ENCODE data around the gene ETV4.

Gene ETV4

GRCh38 chr17:43573579-43574321 is 27.6 kb upstream of the ETV4 start:
- no peak for DNase-seq

GRCh38 chr17:43572368-43572980 is 26.3 kb upstream of the ETV4 start:
- intact Hi-C loops (cut with DNase I), result no loop called here
- DNase-seq, result peak in 1 of 10 donors; percentile 29

More at GRCh38 chr17:43573579-43574321, 27.6 kb upstream of the ETV4 start:
- intact Hi-C loops (cut with DNase I), result no loop called here

DNA sequence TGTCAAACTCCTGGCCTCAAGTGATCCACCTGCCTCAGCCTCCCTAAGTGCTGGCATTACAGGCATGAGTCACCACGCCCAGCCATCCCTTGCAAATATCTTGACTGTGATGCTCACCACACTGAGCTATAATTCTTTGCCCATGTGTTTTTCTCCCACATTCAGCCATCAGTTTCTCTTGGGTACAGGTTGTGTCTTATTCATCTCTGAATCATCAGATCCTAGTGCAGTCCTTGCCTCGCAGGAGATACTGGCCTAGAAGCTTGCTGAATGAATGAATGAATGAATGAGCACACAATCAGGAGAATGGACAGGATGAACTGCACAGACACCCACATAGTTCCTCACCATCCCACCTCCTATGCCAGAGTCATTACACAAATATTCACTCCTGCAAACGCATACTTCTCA is 24.4 kb upstream of the ETV4 start:
- intact Hi-C loops (cut with DNase I), result no loop called here
- peak in 7 of 10 donors; percentile 13 to 88 (median 37) for DNase-seq

GRCh38 chr17:43568506-43569082 is 22.5 kb upstream of the ETV4 start:
- no peak for DNase-seq
- intact Hi-C loops (cut with DNase I), result no loop called here

DNA sequence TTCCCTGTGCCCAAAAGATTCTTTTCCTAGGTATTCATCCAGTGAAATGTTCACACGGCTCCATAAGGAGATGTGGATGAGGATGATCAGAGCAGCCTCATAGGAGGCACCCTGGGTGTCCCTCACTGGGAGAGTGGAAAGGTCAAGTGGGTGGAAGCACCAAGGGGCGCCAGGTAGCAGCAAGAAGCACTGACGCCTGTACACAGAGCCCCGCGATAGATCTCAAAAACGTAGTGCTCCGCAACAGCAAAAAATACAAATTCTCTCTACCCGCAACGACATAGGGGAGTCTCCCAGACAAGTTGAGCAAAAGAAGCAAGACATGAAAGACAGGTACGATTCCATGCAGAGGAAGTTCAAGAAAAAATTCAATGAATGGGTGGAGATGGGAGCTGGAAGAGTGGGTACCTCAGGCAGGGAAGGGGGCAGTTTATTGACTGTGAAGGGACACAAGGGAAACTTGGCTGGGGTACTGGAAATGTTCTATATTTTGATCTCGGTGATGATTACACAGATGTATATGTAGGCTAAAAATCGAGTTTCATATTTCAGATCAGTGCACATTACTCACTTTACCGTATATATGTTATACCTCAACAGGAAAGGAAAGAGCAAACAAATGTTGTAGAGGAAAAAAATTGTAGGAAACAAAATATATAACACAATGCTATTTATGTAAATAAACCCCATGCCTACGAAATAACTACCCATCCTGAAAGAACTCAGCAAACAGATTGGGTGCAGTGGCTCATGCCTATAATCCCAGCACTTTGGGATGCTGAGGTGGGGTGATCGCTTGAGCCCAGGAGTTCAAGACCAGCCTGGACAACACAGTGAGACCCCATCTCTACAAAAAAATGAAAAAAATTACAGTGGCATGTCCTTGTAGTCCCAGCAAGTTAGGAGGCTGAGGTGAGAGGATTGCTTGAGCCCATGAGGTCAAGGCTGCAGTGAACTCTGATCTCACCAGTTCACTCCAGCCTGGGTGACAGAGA is 17.8 kb upstream of the ETV4 start:
- intact Hi-C loops (cut with DNase I), result no loop called here

DNA sequence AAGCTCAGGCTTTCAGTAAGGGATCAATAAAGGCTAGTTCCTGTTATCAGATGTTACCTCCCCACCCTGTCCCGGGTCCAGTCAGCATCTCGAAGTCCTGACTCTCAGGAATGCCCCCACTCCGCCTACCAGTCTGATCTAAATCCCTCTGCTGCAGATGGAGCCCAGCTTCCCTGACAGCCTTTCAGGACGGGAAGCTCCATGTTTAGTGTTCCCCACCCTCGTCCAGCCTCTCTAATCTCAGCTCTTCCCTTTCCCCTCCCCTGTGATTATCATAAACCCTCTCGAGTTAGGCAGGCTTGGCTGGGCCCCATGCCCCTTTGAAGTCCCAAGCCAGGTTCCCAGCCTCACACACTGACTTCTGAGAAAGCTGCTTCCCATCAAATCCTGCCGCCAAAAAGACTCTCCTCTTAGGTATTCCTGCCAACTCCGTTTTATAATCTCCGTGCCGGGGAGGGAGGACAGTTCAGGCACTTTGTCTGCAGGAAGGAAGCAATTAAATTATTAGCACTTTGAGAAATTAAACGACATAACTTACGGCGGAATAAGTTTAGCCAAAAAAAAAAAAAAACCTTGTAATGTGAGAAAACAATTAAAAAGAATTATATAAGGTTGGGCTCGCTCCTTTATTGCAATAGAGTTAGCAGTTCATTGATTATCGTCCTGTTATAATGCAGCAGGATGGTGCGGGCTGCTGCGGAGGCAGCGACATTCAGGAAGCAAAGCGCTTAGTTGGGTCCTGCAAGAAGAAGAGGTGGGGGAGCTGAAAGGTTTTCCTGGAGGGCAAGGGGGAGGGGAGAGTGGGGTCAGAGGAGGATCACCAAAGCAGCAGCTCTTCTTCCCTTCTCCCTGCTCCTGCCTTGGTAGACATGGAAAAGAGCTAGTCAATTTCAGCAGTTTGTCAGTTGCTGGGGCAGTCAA is 16.8 kb upstream of the ETV4 start:
- intact Hi-C loops (cut with DNase I), result no loop called here
- no peak for DNase-seq

More for the DNA sequence above, 17.8 kb upstream of the ETV4 start:
- DNase-seq, result no peak

DNA sequence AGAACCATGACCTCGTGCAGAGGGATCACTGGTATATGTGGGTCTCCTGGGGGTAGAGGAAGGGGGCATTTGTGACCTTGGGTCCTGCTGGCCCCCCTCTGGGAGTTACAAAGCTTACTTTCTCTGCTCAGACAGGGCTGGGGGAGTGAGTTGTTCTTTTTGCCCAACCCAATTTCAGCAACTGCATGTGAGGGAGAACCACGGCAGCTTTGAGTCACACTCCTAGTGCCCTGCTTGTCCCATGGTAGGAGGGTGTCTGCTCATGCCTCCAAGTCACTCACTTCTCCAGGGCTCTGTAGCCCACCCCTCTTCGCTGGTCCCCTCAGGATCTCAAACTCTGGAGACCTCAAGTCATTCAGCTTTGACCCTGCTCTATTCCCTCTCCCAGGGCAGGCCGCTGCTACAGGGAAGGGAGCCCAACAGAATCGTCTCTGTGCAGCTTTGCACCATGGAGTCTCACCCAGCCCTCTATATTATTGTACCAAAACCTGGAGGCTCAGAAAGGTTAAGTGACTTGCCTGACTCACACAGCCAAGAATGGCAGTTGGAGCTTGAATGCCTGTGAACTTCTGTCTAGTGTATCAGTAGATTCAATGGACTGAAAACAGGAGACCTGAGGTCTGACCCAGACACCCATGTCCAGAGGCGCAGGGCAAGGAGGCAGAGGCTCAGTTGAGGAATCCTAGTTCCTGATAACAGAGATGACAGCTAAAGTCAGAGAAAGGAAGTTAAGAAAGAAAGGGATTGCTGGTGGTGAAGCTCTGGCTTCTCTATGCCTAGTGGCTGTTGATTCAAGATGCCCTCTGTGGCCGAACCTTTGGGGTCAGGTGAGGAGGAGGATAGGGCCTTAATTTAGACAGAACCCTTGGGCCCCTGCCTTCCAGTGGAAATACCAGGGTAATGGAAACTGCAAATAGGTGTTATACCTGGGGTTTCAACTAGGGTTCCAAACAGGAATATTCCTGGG is 14.6 kb upstream of the ETV4 start:
- no peak for DNase-seq
- intact Hi-C loops (cut with DNase I), result no loop called here

- intact Hi-C loops (cut with DNase I), result no loop called here
- DNase-seq, result no peak
These were observed 13.1 kb upstream of the ETV4 start for GRCh38 chr17:43559161-43559816.

GRCh38 chr17:43558805-43559160 is 12.6 kb upstream of the ETV4 start:
- DNase-seq, result no peak
- intact Hi-C loops (cut with DNase I), result no loop called here

- DNase-seq, result no peak
- intact Hi-C loops (cut with DNase I), result no loop called here
These were observed 10.2 kb upstream of the ETV4 start for GRCh38 chr17:43556292-43556691.

GRCh38 chr17:43554857-43555256 is 8.7 kb upstream of the ETV4 start:
- DNase-seq, result no peak
- intact Hi-C loops (cut with DNase I), result no loop called here

DNA sequence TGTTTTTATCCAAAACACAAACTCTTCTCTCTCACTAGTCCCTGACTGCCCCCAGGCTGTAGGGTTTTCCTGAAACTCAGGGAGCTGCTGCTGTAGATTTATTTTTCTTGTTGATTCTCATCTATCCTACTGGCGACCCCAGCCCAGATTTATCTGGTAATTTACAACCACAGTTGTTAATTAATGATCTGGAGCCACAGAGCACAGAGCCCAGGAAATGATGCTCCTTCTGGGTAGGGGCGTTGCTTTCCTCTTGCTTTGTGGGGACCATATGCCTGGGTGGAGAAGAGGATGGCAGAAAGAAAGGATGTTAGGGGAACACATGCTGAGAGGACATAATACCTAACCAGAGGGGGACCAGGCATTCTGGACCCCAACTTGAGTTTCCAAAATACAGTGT is 7.4 kb upstream of the ETV4 start:
- DNase-seq, result no peak
- intact Hi-C loops (cut with DNase I), result no loop called here

- DNase-seq, result no peak
- intact Hi-C loops (cut with DNase I), result no loop called here
These were observed 6.2 kb upstream of the ETV4 start for GRCh38 chr17:43552229-43552837.

GRCh38 chr17:43550754-43551153 is 4.6 kb upstream of the ETV4 start:
- intact Hi-C loops (cut with DNase I), result no loop called here
- no peak for DNase-seq

GRCh38 chr17:43549496-43549895 is 3.4 kb upstream of the ETV4 start:
- intact Hi-C loops (cut with DNase I), result no loop called here
- no peak for DNase-seq

DNA sequence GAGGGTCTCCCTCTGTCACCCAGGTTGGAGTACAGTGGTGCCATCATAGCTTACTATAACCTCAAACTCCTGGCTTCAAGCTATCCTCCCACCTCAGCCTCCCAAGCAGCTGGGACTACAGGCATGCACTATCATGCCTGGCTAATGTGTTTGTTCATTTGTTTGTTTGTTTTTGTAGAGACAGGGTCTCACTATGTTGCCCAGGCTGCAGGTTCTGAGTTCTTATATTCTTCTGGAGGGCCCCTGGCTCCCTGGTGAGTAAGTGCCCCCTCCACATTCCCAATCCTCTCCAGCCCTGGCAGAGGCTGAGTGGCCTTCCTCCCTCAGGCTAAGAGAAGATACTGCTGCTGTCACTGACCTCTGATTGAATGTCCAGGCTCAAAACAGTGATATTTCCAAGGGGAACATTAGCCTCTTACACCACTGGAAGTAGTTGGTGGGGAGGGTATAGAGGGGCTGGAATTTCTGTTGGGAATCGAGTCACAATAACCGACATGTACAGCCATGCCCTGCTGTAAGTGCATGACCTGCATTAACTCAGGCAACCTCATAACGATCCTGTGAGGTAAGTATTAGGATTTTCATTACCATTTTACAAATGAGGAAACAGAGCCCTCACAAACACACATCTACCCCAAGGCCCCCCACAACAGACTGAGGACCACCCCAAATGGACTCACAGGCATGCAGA is 2.7 kb upstream of the ETV4 start:
- intact Hi-C loops (cut with DNase I), result no loop called here
- DNase-seq, result no peak

DNA sequence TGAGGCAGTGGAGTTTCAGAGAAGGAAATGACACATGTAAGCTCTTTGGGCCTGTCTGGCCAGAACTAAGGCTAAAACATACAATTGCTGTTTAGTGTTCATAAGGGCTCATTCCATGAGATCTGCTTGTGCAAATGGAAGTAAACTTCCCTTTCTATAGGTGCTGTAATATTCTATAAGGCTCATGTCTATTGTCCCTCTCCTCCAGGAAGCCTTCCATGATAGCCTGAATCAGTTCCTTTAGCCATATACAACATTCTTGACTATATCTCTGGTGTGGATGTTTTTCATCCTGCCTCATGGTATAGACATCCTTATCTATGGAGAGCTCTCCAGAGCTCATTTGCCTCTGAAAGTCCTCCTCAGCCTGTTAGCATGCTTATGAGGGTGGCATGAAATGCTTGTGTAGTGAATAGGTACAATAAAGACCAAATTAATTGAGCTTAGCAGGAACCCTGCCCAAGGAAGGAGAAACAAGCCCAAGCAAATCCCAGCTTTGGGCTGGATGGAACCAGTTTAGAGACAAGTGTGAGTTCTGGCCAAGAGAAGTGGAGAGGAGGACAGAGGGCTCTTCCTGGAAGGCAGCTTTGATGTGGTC is 1.6 kb upstream of the ETV4 start:
- no peak for DNase-seq
- intact Hi-C loops (cut with DNase I), result no loop called here

Measured in posterior cingulate gyrus (tissue), 11 donors.